Measurements from ENCODE around the gene GPRC5C. TPM values are rescaled to one million over a fixed set of nuclear protein-coding genes. Genes with fewer than 3 reads are reported as not detected.

Gene GPRC5C
- polyA plus RNA-seq, 2 of the 4 experiments (the other 2 are of a cell fraction) = 36.5 to 49.2 TPM

DNA sequence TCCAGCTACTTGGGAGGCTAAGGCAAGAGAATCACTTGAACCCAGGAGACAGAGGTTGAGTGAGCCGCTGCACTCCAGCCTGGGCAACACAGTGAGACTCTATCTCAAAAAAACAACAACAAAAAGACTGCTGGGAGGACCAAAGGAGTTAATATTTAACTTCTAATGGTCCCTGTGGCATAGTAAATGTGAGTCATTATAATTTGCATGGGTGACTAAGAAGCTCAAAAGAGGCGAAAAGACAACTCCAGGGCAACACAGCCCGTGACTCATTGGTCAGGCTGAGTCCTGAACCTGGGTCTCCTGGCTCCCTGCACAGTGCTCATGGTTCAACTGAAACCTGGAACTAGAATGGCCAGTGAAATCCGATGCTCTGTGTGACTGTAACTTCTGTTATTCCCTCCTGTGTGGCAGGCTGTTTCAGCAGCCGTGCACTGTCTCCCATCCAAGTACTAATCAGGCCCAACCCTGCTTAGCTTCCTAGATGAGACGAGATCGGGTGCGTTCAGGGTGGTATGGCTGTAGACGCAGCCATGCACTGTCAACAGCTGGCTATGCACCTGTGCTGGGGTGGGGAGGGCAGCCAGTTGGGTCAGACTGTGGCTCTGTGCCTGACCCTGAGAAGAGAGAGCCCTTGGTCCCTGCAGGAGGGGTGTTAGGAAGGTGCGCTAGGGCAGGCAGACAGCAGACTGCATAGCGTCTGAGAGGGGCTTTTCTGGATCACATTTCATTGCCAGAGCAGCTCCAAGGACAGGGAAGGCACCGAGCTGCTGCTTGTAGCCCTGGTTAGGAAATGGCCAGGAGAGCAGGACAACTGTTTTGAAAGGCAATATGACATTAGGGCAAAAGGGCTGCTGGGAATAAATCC, 14.5 kb upstream of the GPRC5C start:
- DNase-seq (ENCODE audit: low read depth in 1 of 2, low spot score in 1 of 2) = peak; percentile 90 to 98
- ChIA-PET POLR2A (interaction anchor here (0.6 to 2.0 kb wide), 7 partner anchors 10 to 152 kb away, joined by 3 to 20 read pairs (median 4); no protein-coding TSS in a partner anchor), CTCF (interaction anchor here (0.7 to 5.9 kb wide), 13 partner anchors 8 to 115 kb away, joined by 3 to 25 read pairs (median 7); partner anchors contain the start of genes CD300LB and GPRC5C)
- FAIRE-seq = peak; percentile 95
- 25% methylated on average over 12 of the region's 12 CpGs for WGBS (ENCODE audit: missing lambda C conversion rate)
- Histone ChIP-seq H3K4me1 (peaks cover 28% of the 10 kb centered on the region), H3K4me2 (peak overlapping the region; percentile 77), H3K27ac (peak overlapping the region; percentile 70 to 86), H3K9me3 (no peaks in the 10 kb centered on the region), H3K4me3 (0 out of 3 replicates have a peak overlapping the region, but pooled peaks have one; percentile 6)
- peak; percentile 98 to 99 for ATAC-seq
- TF ChIP-seq MAX (IDR thresholded peaks at IDR 0.05) (peak; percentile 59; the same call in 1 of the 2 replicates), TP53 (CRISPR knock-in tag; IDR thresholded peaks at IDR 0.05) (no peak), FOSL2 (IDR thresholded peaks at IDR 0.05) (peak; percentile 97), FOSL2 (CRISPR knock-in tag; IDR thresholded peaks at IDR 0.05) (peak; percentile 99), HDAC2 (IDR thresholded peaks at IDR 0.05) (peak; percentile 39; the same call in 1 of the 2 replicates), JUN (IDR thresholded peaks at IDR 0.05) (peak; percentile 63 to 64; a peak in 4 of 5 replicates), REST (IDR thresholded peaks at IDR 0.05) (peak; percentile 87), SMC3 (IDR thresholded peaks at IDR 0.05) (0 out of 3 replicates have a peak, but pooled peaks have one; percentile 19), CHD4 (IDR thresholded peaks at IDR 0.05; ENCODE audit: borderline replicate concordance) (peak; percentile 87), MYC (IDR thresholded peaks at IDR 0.05; ENCODE audit: borderline replicate concordance, low read length) (no peak), ZFP36 (IDR thresholded peaks at IDR 0.05; ENCODE audit: borderline replicate concordance, partially characterized antibody) (peak; percentile 88), KDM1A (IDR thresholded peaks at IDR 0.05; ENCODE audit: low read depth) (peak; percentile 84), JUNB (IDR thresholded peaks at IDR 0.05) (peak; percentile 90), SREBF2 (IDR thresholded peaks at IDR 0.05) (peak; percentile 14; the same call in 1 of the 2 replicates), GATA3 (IDR thresholded peaks at IDR 0.05; ENCODE audit: borderline replicate concordance) (peak; percentile 38; the same call in 1 of the 2 replicates), ESRRA (IDR thresholded peaks at IDR 0.05; ENCODE audit: borderline replicate concordance, low read length) (0 out of 2 replicates have a peak, but pooled peaks have one; percentile 15), EHF (CRISPR knock-in tag; IDR thresholded peaks at IDR 0.05) (no peak), PBX3 (IDR thresholded peaks at IDR 0.05) (no peak), RAD21 (conservative IDR thresholded peaks at IDR 0.05 in 1 of 2, IDR thresholded peaks at IDR 0.05 in 1 of 2) (peak in 1 of 2 experiments; percentile 20; a peak in 1 of 5 replicates), ZSCAN20 (CRISPR knock-in tag; IDR thresholded peaks at IDR 0.05) (no peak)

GRCh38 chr17:74419928-74420411, 11.9 kb upstream of the GPRC5C start:
- CTCF ChIA-PET = interaction anchor here (0.8 to 5.9 kb wide), 4 partner anchors 8 to 52 kb away, joined by 3 to 25 read pairs (median 10); partner anchors contain the start of gene GPRC5C
- TF ChIP-seq GATA3 (IDR thresholded peaks at IDR 0.05; ENCODE audit: borderline replicate concordance) (no peak), POLR2A (IDR thresholded peaks at IDR 0.05; ENCODE audit: low read length) (no peak), CBX8 (IDR thresholded peaks at IDR 0.05) (no peak), EP300 (IDR thresholded peaks at IDR 0.05) (no peak), NFE2L2 (conservative IDR thresholded peaks at IDR 0.05; ENCODE audit: low read length) (no peak)
- ATAC-seq (no peak), DNase-seq (ENCODE audit: low read depth in 1 of 2, low spot score in 1 of 2) (no peak), FAIRE-seq (no peak)
- Histone ChIP-seq H3K9me3 (no peaks in the 10 kb centered on the region), H3K4me2 (no peak overlapping the region), H3K4me3 (no peak overlapping the region), H3K27ac (0 out of 6 replicates have a peak overlapping the region, but pooled peaks of 1 of the 2 experiments have one; percentile 5), H3K4me1 (peaks cover 28% of the 10 kb centered on the region)
- POLR2A ChIA-PET = interaction anchor here (1.6 kb wide), 1 partner anchor 11 kb away, joined by 8 read pairs; no protein-coding TSS in a partner anchor
- WGBS (ENCODE audit: missing lambda C conversion rate) = 81% methylated on average over 10 of the region's 10 CpGs
